ENCODE measurements around the gene RPL36. TPM values are rescaled to one million over a fixed set of nuclear protein-coding genes. Genes with fewer than 3 reads are reported as not detected.

RPL36 gene
- total and polyA plus RNA-seq, 2 of the 8 experiments (the other 6 are each of a cell fraction or from before 2014, with no cell fraction given) = 951 to 1,075 TPM

GRCh38 chr19:5667751-5668271 lies 22.3 kb upstream of the RPL36 start (continued):
- 0 out of 2 replicates have a peak, but pooled peaks have one; percentile 21 for TF ChIP-seq EGR1 (IDR thresholded peaks at IDR 0.05; ENCODE audit: borderline replicate concordance, low read depth, low read length)
- no peak for TF ChIP-seq RNF2 (IDR thresholded peaks at IDR 0.05; ENCODE audit: borderline replicate concordance, low read depth, low read length, missing control alignments, poor library complexity, severe bottlenecking)
- TF ChIP-seq GABPA (IDR thresholded peaks at IDR 0.05; ENCODE audit: borderline replicate concordance, insufficient read depth, low read length) = no peak
- TF ChIP-seq, protein P1, sequence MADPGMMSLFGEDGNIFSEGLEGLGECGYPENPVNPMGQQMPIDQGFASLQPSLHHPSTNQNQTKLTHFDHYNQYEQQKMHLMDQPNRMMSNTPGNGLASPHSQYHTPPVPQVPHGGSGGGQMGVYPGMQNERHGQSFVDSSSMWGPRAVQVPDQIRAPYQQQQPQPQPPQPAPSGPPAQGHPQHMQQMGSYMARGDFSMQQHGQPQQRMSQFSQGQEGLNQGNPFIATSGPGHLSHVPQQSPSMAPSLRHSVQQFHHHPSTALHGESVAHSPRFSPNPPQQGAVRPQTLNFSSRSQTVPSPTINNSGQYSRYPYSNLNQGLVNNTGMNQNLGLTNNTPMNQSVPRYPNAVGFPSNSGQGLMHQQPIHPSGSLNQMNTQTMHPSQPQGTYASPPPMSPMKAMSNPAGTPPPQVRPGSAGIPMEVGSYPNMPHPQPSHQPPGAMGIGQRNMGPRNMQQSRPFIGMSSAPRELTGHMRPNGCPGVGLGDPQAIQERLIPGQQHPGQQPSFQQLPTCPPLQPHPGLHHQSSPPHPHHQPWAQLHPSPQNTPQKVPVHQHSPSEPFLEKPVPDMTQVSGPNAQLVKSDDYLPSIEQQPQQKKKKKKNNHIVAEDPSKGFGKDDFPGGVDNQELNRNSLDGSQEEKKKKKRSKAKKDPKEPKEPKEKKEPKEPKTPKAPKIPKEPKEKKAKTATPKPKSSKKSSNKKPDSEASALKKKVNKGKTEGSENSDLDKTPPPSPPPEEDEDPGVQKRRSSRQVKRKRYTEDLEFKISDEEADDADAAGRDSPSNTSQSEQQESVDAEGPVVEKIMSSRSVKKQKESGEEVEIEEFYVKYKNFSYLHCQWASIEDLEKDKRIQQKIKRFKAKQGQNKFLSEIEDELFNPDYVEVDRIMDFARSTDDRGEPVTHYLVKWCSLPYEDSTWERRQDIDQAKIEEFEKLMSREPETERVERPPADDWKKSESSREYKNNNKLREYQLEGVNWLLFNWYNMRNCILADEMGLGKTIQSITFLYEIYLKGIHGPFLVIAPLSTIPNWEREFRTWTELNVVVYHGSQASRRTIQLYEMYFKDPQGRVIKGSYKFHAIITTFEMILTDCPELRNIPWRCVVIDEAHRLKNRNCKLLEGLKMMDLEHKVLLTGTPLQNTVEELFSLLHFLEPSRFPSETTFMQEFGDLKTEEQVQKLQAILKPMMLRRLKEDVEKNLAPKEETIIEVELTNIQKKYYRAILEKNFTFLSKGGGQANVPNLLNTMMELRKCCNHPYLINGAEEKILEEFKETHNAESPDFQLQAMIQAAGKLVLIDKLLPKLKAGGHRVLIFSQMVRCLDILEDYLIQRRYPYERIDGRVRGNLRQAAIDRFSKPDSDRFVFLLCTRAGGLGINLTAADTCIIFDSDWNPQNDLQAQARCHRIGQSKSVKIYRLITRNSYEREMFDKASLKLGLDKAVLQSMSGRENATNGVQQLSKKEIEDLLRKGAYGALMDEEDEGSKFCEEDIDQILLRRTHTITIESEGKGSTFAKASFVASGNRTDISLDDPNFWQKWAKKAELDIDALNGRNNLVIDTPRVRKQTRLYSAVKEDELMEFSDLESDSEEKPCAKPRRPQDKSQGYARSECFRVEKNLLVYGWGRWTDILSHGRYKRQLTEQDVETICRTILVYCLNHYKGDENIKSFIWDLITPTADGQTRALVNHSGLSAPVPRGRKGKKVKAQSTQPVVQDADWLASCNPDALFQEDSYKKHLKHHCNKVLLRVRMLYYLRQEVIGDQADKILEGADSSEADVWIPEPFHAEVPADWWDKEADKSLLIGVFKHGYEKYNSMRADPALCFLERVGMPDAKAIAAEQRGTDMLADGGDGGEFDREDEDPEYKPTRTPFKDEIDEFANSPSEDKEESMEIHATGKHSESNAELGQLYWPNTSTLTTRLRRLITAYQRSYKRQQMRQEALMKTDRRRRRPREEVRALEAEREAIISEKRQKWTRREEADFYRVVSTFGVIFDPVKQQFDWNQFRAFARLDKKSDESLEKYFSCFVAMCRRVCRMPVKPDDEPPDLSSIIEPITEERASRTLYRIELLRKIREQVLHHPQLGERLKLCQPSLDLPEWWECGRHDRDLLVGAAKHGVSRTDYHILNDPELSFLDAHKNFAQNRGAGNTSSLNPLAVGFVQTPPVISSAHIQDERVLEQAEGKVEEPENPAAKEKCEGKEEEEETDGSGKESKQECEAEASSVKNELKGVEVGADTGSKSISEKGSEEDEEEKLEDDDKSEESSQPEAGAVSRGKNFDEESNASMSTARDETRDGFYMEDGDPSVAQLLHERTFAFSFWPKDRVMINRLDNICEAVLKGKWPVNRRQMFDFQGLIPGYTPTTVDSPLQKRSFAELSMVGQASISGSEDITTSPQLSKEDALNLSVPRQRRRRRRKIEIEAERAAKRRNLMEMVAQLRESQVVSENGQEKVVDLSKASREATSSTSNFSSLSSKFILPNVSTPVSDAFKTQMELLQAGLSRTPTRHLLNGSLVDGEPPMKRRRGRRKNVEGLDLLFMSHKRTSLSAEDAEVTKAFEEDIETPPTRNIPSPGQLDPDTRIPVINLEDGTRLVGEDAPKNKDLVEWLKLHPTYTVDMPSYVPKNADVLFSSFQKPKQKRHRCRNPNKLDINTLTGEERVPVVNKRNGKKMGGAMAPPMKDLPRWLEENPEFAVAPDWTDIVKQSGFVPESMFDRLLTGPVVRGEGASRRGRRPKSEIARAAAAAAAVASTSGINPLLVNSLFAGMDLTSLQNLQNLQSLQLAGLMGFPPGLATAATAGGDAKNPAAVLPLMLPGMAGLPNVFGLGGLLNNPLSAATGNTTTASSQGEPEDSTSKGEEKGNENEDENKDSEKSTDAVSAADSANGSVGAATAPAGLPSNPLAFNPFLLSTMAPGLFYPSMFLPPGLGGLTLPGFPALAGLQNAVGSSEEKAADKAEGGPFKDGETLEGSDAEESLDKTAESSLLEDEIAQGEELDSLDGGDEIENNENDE (IDR thresholded peaks at IDR 0.05; ENCODE audit: insufficient replicate concordance, low read length) = no peak
